Glutamatergic neuron (in vitro differentiated cells): ENCODE results near the gene ABHD15. TPM values are rescaled to one million over a fixed set of nuclear protein-coding genes. Genes with fewer than 3 reads are reported as not detected.

Source experiments
- DNase-seq: peaks from one replicate; pipeline ENCODE4 v3.0.0; 2022
- H3K27ac Mint-ChIP-seq: one replicate; pipeline ENCODE4 v1.8.0; 2020; ENCODE audit warnings: mild to moderate bottlenecking, mixed read lengths, inconsistent platforms; ENCODE audit not compliant: unreplicated experiment
- H3K27me3 Mint-ChIP-seq: one replicate; pipeline ENCODE4 v1.8.0; 2020; ENCODE audit warnings: mild to moderate bottlenecking, moderate library complexity, mixed read lengths, inconsistent platforms; ENCODE audit not compliant: unreplicated experiment
- H3K36me3 Mint-ChIP-seq: one replicate; pipeline ENCODE4 v1.8.0; 2020; ENCODE audit warnings: mild to moderate bottlenecking, mixed read lengths, inconsistent platforms; ENCODE audit not compliant: unreplicated experiment
- H3K4me1 Mint-ChIP-seq: one replicate; pipeline ENCODE4 v1.8.0; 2020; ENCODE audit warnings: mild to moderate bottlenecking, low read depth, mixed read lengths, inconsistent platforms; ENCODE audit not compliant: unreplicated experiment
- H3K4me3 Mint-ChIP-seq: one replicate; pipeline ENCODE4 v1.8.0; 2020; ENCODE audit warnings: mild to moderate bottlenecking, mixed read lengths, inconsistent platforms; ENCODE audit not compliant: unreplicated experiment
- H3K9me3 Mint-ChIP-seq: one replicate; pipeline ENCODE4 v1.8.0; 2020; ENCODE audit warnings: mild to moderate bottlenecking, moderate library complexity, mixed read lengths, inconsistent platforms; ENCODE audit not compliant: unreplicated experiment
- total RNA-seq: library from RNA; stranded (reverse); fragmentation: NEBNext Ultra II Directional; extraction: Animal tissue kit (Norgen Biotek cat#: 25700); gene quantifications from one replicate; pipeline ENCODE4 v1.2.1, GENCODE V29; 2021; ENCODE audit not compliant: unreplicated experiment
- TF ChIP-seq, protein P1 (sequence below): fragments of 200-600 bp; sonication (generic); IDR thresholded peaks from one replicate; pipeline ENCODE4 v1.5.0; 2021; ENCODE audit not compliant: partially characterized antibody, unreplicated experiment

ABHD15 gene
- total RNA-seq, 1 donor from 2014 or later = 2.5 TPM

DNA sequence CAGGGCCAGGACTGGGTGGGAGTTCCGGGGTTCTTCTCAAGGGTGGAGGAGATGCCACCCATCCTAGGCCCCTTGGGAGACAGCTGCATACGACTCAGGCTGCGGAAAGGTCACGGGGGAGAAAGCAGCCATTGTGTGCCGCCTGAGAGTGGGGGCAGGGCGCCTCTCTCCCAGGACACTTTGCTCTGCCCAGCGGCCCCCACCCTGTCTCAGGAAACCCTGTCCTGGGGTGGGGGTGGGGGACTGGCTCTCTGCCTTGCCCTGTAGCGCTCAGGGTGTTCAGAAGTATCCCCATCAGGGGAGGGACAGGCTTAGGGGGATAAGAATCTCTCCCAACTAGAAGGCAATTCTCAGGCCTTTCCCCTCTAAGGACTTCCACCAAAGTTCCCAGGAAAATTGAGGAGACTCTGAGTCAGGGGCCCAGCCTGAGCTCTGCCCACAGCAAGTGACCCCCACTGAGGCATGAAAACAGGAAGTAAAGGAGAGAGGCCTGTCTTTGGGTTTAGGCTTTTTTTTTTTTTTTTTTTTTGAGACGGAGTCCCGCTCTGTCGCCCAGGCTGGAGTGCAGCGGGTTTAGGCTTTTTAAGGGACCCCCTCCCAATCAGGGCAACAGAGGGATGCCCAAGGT, 17.7 kb upstream of the ABHD15 start:
- Mint-ChIP-seq H3K36me3 (no peaks in the 10 kb centered on the region), H3K4me1 (peaks cover 22% of the 10 kb centered on the region), H3K27ac (no peak overlapping the region), H3K9me3 (peaks cover 7% of the 10 kb centered on the region), H3K27me3 (peaks cover 17% of the 10 kb centered on the region), H3K4me3 (no peak overlapping the region)
- no peak for DNase-seq
- TF ChIP-seq, protein P1, sequence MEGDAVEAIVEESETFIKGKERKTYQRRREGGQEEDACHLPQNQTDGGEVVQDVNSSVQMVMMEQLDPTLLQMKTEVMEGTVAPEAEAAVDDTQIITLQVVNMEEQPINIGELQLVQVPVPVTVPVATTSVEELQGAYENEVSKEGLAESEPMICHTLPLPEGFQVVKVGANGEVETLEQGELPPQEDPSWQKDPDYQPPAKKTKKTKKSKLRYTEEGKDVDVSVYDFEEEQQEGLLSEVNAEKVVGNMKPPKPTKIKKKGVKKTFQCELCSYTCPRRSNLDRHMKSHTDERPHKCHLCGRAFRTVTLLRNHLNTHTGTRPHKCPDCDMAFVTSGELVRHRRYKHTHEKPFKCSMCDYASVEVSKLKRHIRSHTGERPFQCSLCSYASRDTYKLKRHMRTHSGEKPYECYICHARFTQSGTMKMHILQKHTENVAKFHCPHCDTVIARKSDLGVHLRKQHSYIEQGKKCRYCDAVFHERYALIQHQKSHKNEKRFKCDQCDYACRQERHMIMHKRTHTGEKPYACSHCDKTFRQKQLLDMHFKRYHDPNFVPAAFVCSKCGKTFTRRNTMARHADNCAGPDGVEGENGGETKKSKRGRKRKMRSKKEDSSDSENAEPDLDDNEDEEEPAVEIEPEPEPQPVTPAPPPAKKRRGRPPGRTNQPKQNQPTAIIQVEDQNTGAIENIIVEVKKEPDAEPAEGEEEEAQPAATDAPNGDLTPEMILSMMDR = no peak

DNA sequence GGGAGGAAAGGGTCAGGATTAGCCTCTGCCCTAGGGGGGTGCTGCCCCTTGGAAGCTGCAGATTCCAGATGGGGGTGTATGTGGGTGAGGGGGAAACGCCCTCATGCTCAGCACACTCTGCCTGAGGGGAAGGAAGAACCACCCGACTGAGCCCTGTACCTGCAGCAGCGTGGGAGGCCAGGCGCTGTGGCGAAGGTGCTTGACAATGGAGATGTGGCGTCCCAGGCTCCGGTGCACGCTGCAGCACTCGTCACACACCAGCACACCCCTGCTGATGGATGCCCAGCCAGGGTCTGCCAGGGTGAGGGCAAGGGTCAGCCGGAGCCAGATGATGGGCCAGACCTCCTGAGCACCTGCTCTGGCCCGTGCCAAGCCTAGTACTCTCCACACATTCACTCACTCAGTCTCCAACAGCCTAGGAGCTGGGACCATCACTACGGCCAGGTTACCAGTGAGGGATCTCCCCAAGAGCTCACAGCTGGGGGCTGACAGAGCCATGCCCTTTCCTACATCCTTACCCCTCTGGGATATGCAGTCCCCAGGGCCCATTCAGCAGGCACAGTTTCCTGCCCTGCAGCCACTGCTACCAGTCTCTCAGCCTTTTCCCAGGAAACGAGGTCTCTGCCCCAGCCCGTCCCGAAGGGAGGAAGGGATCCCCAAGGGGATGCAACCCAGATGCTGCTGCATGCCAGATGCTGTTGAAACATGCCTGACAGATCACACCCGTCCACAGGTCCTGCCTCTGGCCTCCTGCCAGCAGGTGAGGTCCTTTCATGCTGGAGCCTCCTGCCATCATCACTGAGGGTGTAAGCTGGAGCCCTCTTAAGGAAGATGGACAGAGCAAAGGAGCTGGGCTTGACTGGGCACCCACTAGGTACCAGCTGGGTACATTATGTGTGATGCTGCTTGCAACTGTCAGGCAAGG, 16.7 kb upstream of the ABHD15 start:
- TF ChIP-seq, protein P1 = no peak
- peaks cover 7% of the 10 kb centered on the region for H3K9me3 Mint-ChIP-seq
- no peak overlapping the region for H3K4me3 Mint-ChIP-seq
- peaks cover 22% of the 10 kb centered on the region for H3K4me1 Mint-ChIP-seq
- no peak for DNase-seq
- no peak overlapping the region for H3K27ac Mint-ChIP-seq
- H3K27me3 Mint-ChIP-seq = peaks cover 17% of the 10 kb centered on the region
- H3K36me3 Mint-ChIP-seq = no peaks in the 10 kb centered on the region

DNA sequence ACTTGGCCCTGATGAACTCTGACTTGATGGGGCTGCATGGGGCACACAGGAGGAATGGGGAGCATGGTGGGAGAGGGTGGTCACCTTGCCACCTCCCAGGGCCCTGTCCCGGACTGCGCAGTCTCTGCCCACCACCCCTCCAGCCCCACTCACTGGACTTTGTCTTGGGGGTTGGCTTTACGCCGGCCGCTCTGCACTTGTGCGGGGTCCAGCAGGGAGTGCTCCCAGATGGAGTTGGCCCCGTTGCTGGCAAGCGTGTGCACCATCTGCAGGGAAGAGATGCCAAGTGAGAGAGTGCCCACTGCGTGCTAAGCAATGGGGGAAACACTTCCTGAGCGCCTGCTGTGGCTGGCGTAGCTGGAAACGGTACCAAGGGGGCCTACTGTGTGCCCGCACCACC, 15.9 kb upstream of the ABHD15 start:
- Mint-ChIP-seq H3K27ac (no peak overlapping the region), H3K27me3 (peaks cover 15% of the 10 kb centered on the region), H3K4me1 (peaks cover 19% of the 10 kb centered on the region), H3K9me3 (peaks cover 7% of the 10 kb centered on the region), H3K36me3 (no peaks in the 10 kb centered on the region), H3K4me3 (no peak overlapping the region)
- TF ChIP-seq, protein P1 = no peak
- DNase-seq = no peak

- no peaks in the 10 kb centered on the region for H3K36me3 Mint-ChIP-seq
- no peak for DNase-seq
- no peak overlapping the region for H3K27ac Mint-ChIP-seq
- H3K9me3 Mint-ChIP-seq = peaks cover 5% of the 10 kb centered on the region
- no peak overlapping the region for H3K4me3 Mint-ChIP-seq
- TF ChIP-seq, protein P1 = no peak
- peaks cover 19% of the 10 kb centered on the region for H3K4me1 Mint-ChIP-seq
- H3K27me3 Mint-ChIP-seq = peaks cover 15% of the 10 kb centered on the region
Measured at GRCh38 chr17:29582254-29582765, 15.5 kb upstream of the ABHD15 start.
